GM12878 (cell line): ENCODE measurements around the gene C1orf35.

Experiments
- BCLAF1 ChIP-seq: fragments of 450-650 bp; IDR thresholded peaks from 2 replicates; pipeline ENCODE4 v1.6.1; 2017; ENCODE audit warnings: antibody characterized with exemption, mild to moderate bottlenecking, moderate library complexity
- EED ChIP-seq: sonication (generic); IDR thresholded peaks from 2 replicates; pipeline ENCODE4 v1.6.1; 2016; ENCODE audit warnings: antibody characterized with exemption, low read depth
- EP300 ChIP-seq, 2 experiments: fragments of 150-350 bp in 1 of 2; IDR thresholded peaks; 2 replicates each; pipeline ENCODE4 v1.6.1; 2011 to 2012; ENCODE audit warnings: low read depth in 2 of 2, low read length in 2 of 2, borderline replicate concordance in 1 of 2, improper control_type of control experiment in 1 of 2, inconsistent platforms in 1 of 2; ENCODE audit not compliant: control insufficient read depth in 1 of 2
- KLF5 ChIP-seq: fragments of 450-650 bp; IDR thresholded peaks from 2 replicates; pipeline ENCODE4 v1.6.1; 2014; ENCODE audit warnings: mild to moderate bottlenecking; ENCODE audit not compliant: partially characterized antibody
- MYC ChIP-seq: IDR thresholded peaks from 2 replicates; pipeline ENCODE4 v1.6.1; 2011; ENCODE audit warnings: mild to moderate bottlenecking, low read length, moderate library complexity, inconsistent platforms; ENCODE audit not compliant: insufficient read depth, insufficient replicate concordance, insufficient read length, severe bottlenecking
- SIN3A ChIP-seq: IDR thresholded peaks from 2 replicates; pipeline ENCODE4 v1.6.1; 2012; ENCODE audit warnings: low read depth, low read length, improper control_type of control experiment
- SMC3 ChIP-seq: IDR thresholded peaks from 2 replicates; pipeline ENCODE4 v1.6.1; 2011; ENCODE audit warnings: low read length, improper control_type of control experiment, borderline replicate concordance
- SRF ChIP-seq, 2 experiments: IDR thresholded peaks; 2 replicates each; pipeline ENCODE4 v1.6.1; 2011; ENCODE audit warnings: low read depth in 2 of 2, low read length in 2 of 2, mild to moderate bottlenecking in 1 of 2, moderate library complexity in 1 of 2
- TAF1 ChIP-seq: IDR thresholded peaks from 2 replicates; pipeline ENCODE4 v1.6.1; 2011; ENCODE audit warnings: mild to moderate bottlenecking, low read depth, low read length, borderline replicate concordance
- ZNF207 ChIP-seq: fragments of 450-650 bp; IDR thresholded peaks from 2 replicates; pipeline ENCODE4 v1.6.1; 2014; ENCODE audit warnings: antibody characterized with exemption, mild to moderate bottlenecking, borderline replicate concordance
- ZNF24 ChIP-seq: fragments of 450-650 bp; IDR thresholded peaks from 2 replicates; pipeline ENCODE4 v1.6.1; 2017; ENCODE audit warnings: antibody characterized with exemption, mild to moderate bottlenecking
- TF ChIP-seq, protein P1 (sequence below), 3 experiments: IDR thresholded peaks in 2 of 3; conservative IDR thresholded peaks in 1 of 3; 2 replicates each; pipeline ENCODE4 v1.5.1; 2011; ENCODE audit warnings: low read depth in 3 of 3, low read length in 3 of 3, mild to moderate bottlenecking in 3 of 3, control low read depth in 2 of 3, moderate library complexity in 2 of 3, inconsistent platforms in 1 of 3, mixed read lengths in 1 of 3; ENCODE audit not compliant: control insufficient read depth in 2 of 3, insufficient read depth in 1 of 3; ENCODE audit errors: extremely low read depth in 1 of 3

GRCh38 chr1:228060458-228061190 is 42.5 kb downstream of the C1orf35 start:
- TF ChIP-seq, protein P1, sequence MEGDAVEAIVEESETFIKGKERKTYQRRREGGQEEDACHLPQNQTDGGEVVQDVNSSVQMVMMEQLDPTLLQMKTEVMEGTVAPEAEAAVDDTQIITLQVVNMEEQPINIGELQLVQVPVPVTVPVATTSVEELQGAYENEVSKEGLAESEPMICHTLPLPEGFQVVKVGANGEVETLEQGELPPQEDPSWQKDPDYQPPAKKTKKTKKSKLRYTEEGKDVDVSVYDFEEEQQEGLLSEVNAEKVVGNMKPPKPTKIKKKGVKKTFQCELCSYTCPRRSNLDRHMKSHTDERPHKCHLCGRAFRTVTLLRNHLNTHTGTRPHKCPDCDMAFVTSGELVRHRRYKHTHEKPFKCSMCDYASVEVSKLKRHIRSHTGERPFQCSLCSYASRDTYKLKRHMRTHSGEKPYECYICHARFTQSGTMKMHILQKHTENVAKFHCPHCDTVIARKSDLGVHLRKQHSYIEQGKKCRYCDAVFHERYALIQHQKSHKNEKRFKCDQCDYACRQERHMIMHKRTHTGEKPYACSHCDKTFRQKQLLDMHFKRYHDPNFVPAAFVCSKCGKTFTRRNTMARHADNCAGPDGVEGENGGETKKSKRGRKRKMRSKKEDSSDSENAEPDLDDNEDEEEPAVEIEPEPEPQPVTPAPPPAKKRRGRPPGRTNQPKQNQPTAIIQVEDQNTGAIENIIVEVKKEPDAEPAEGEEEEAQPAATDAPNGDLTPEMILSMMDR (IDR thresholded peaks at IDR 0.05 in 2 of 3, conservative IDR thresholded peaks at IDR 0.05 in 1 of 3; ENCODE audit: control insufficient read depth in 2 of 3, extremely low read depth in 1 of 3, insufficient read depth in 1 of 3, low read depth in 3 of 3, low read length in 3 of 3), result no peak
- TF ChIP-seq ZNF24 (no peak), ZNF207 (no peak), TAF1 (no peak), SRF (IDR thresholded peaks at IDR 0.05; ENCODE audit: low read depth in 2 of 2, low read length in 2 of 2) (no peak), BCLAF1 (no peak), SMC3 (no peak), SIN3A (no peak), EED (no peak), EP300 (IDR thresholded peaks at IDR 0.05; ENCODE audit: borderline replicate concordance in 1 of 2, control insufficient read depth in 1 of 2, low read depth in 2 of 2, low read length in 2 of 2) (no peak), MYC (no peak), KLF5 (no peak)
